Breast epithelium (tissue), 4 donors: ENCODE measurements around the gene C11orf65. TPM values are rescaled to one million over a fixed set of nuclear protein-coding genes. Genes with fewer than 3 reads are reported as not detected.

ENCODE experiments used
- DNase-seq, 2 donors: peaks; one replicate each; pipeline ENCODE4 v3.0.0-alpha.2; 2019; ENCODE audit warnings: low spot score in 2 of 2
- H3K27ac ChIP-seq, 2 donors: fragments of 200-600 bp; sonication (generic) in 1 of 2; one replicate each; pipeline ENCODE4 v1.5.1; 2016 to 2019; ENCODE audit warnings: mild to moderate bottlenecking in 1 of 2
- H3K27me3 ChIP-seq, 2 donors: fragments of 200-600 bp; sonication (generic) in 1 of 2; one replicate each; pipeline versions ENCODE4 v1.5.1 to v1.6.0; 2017 to 2019; ENCODE audit warnings: control low read depth in 1 of 2, mild to moderate bottlenecking in 1 of 2
- H3K36me3 ChIP-seq: fragments of 200-600 bp; one replicate; pipeline ENCODE4 v1.5.1; 2019
- H3K4me1 ChIP-seq, 2 donors: fragments of 200-600 bp; sonication (generic); one replicate each; pipeline ENCODE4 v1.5.1; 2016 to 2019; ENCODE audit warnings: control low read depth in 1 of 2
- H3K4me3 ChIP-seq, 3 donors: fragments of 200-600 bp; sonication (generic); 1 replicate in 2 of 3; 2 replicates in 1 of 3; pipeline ENCODE4 v1.5.1; 2016 to 2019; ENCODE audit warnings: mild to moderate bottlenecking in 3 of 3, moderate library complexity in 2 of 3
- H3K9me3 ChIP-seq, 2 donors: fragments of 200-600 bp; sonication (generic) in 1 of 2; one replicate each; pipeline ENCODE4 v1.5.1; 2016 to 2019; ENCODE audit warnings: control low read depth in 1 of 2
- POLR2A ChIP-seq: fragments of 450-650 bp; IDR thresholded peaks from one replicate; pipeline ENCODE4 v1.6.1; 2016; ENCODE audit warnings: antibody characterized with exemption, mild to moderate bottlenecking, moderate library complexity
- POLR2AphosphoS5 ChIP-seq, 3 donors: sonication (generic); formaldehyde crosslinking; IDR thresholded peaks; one replicate each; pipeline ENCODE4 v1.6.1; 2017; ENCODE audit warnings: antibody characterized with exemption in 3 of 3
- intact Hi-C: fragments of 100-400 bp; cut with DNase I; formaldehyde crosslinking; loops from one replicate; pipeline ENCODE4 v1.15.1; 2023; ENCODE audit warnings: low total_unique reads
- total RNA-seq, 3 donors: library from RNA; depleted of rRNA; stranded (reverse); fragments of >200 nt; gene quantifications; one replicate each; pipeline ENCODE4 v1.1.0, GENCODE V29; 2016
- TF ChIP-seq, protein P1 (sequence below), 3 donors: fragments of 450-650 bp; IDR thresholded peaks; one replicate each; pipeline ENCODE4 v1.5.1; 2016 to 2017; ENCODE audit warnings: antibody characterized with exemption in 3 of 3, mild to moderate bottlenecking in 3 of 3, moderate library complexity in 3 of 3

C11orf65 gene
- total RNA-seq, 3 donors from 2014 or later = 0.32 to 1.9 (median 0.66) TPM

DNA sequence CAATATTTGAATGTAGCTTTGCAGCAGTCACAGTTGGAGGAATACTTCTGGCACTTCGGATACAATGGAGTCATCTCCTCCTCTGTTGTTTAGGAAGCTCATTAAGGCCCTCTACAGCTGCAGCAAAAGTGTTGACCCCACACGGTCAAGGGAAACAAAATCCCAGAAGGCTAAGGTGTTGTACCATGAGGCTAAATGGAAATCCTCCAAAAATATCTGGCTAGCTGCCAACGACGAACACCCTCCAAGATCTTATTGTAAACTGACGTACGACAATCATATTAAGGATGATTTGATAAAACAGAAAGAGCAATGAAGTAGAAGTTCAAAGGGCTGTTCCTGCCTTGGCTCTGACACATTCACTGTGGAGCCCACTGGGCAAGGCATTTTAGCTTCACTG, 26.9 kb upstream of the C11orf65 start:
- DNase-seq = no peak
- Histone ChIP-seq H3K4me3 (no peak overlapping the region), H3K4me1 (no peaks in the 10 kb centered on the region), H3K9me3 (no peaks in the 10 kb centered on the region), H3K27me3 (no peaks in the 10 kb centered on the region), H3K36me3 (no peaks in the 10 kb centered on the region), H3K27ac (no peak overlapping the region)
- intact Hi-C loops = no loop called here
- TF ChIP-seq, protein P1, sequence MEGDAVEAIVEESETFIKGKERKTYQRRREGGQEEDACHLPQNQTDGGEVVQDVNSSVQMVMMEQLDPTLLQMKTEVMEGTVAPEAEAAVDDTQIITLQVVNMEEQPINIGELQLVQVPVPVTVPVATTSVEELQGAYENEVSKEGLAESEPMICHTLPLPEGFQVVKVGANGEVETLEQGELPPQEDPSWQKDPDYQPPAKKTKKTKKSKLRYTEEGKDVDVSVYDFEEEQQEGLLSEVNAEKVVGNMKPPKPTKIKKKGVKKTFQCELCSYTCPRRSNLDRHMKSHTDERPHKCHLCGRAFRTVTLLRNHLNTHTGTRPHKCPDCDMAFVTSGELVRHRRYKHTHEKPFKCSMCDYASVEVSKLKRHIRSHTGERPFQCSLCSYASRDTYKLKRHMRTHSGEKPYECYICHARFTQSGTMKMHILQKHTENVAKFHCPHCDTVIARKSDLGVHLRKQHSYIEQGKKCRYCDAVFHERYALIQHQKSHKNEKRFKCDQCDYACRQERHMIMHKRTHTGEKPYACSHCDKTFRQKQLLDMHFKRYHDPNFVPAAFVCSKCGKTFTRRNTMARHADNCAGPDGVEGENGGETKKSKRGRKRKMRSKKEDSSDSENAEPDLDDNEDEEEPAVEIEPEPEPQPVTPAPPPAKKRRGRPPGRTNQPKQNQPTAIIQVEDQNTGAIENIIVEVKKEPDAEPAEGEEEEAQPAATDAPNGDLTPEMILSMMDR (IDR thresholded peaks at IDR 0.05) = no peak
- TF ChIP-seq POLR2A = no peak
- TF ChIP-seq POLR2AphosphoS5 (IDR thresholded peaks at IDR 0.05) = no peak

DNA sequence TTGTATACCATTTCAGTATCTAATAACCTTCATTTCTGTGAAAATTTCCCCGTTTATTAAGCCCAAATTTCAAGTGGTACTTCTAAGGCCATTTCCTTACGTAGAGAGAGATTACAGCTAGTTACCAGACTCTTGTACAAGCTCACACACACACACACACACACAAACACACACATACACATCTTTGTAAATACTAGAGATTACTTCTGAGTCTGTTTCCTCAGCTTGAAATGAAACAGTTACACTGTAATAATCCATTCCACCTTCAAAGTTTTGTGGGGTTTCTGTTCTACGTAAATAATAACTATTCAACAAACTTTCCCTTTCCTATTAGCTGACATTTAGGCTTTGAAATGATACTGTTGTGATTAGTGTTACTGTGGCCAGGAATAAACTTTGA, 24.6 kb upstream of the C11orf65 start:
- Histone ChIP-seq H3K9me3 (no peaks in the 10 kb centered on the region), H3K36me3 (no peaks in the 10 kb centered on the region), H3K4me1 (no peaks in the 10 kb centered on the region), H3K27me3 (no peaks in the 10 kb centered on the region), H3K4me3 (no peak overlapping the region), H3K27ac (no peak overlapping the region)
- TF ChIP-seq POLR2A = no peak
- TF ChIP-seq, protein P1 (IDR thresholded peaks at IDR 0.05) = no peak
- intact Hi-C loops = no loop called here
- DNase-seq = no peak

DNA sequence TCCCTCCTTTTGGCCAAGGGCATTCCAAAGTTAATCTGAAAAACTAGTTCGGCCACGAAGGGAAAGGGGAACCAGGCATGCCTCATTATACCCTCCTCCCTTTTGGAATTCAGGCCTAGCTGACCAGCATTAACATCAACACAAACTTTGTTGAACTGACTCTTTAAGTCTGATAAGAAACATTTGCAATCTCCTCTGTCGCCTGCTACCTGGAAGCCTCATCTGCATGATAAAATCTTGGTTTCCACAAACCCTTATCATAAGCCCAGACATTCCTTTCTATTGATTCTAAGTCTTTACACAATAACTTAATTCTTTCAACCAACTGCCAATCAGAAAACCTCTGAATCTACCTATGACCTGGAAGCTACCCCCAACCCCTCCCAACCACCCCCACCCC, 19.5 kb upstream of the C11orf65 start:
- intact Hi-C loops = no loop called here
- Histone ChIP-seq H3K36me3 (no peaks in the 10 kb centered on the region), H3K4me3 (no peak overlapping the region), H3K4me1 (no peaks in the 10 kb centered on the region), H3K27ac (no peak overlapping the region), H3K27me3 (no peaks in the 10 kb centered on the region), H3K9me3 (no peaks in the 10 kb centered on the region)
- TF ChIP-seq, protein P1 (IDR thresholded peaks at IDR 0.05) = no peak
- TF ChIP-seq POLR2AphosphoS5 (IDR thresholded peaks at IDR 0.05) = no peak
- TF ChIP-seq POLR2A = no peak
- DNase-seq = no peak

DNA sequence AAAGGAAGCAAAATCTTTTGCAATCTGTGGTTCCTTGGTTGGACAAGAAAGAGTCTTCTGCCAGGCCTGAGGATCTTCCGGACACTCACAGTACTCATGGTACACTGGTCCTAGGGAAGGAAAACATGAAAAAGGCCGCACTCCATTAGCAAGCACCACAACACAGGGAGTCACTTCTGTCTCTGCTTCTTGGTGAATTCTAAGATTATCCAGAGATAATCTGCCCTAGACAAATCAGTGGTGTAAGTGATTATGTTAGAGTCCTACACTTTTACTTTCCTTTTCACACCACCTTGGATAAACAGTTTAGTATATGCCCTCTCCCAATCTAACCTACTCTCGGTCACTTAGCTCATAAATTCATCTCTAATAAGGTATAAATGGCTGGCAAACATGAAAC, 19.0 kb upstream of the C11orf65 start:
- no peak overlapping the region for H3K27ac ChIP-seq
- intact Hi-C loops = no loop called here
- no peak overlapping the region for H3K4me3 ChIP-seq
- DNase-seq = no peak
- no peaks in the 10 kb centered on the region for H3K27me3 ChIP-seq
- no peaks in the 10 kb centered on the region for H3K36me3 ChIP-seq
- no peaks in the 10 kb centered on the region for H3K4me1 ChIP-seq
- TF ChIP-seq POLR2AphosphoS5 (IDR thresholded peaks at IDR 0.05) = no peak
- TF ChIP-seq POLR2A = no peak
- TF ChIP-seq, protein P1 (IDR thresholded peaks at IDR 0.05) = no peak
- H3K9me3 ChIP-seq = no peaks in the 10 kb centered on the region

DNA sequence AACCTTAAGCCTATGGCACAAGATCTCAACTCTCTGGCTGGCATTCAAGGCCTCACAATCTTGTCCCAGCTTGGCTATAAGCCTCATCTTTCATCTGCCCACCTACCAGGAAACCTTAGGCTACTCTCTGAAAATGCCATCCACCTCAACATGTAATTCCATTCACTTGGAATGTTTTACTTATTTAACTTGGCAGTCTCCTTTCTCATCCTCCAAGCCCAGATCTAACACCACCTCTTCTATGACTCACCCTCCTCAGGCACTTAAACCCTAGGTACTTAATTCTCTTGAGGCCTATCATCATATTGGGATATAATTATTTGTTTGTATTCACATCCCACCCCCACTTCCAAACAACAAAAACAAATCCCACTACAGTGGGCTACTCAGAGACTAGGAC, 15.8 kb upstream of the C11orf65 start:
- TF ChIP-seq POLR2AphosphoS5 (IDR thresholded peaks at IDR 0.05) = no peak
- TF ChIP-seq, protein P1 (IDR thresholded peaks at IDR 0.05) = no peak
- no peak for TF ChIP-seq POLR2A

More for the DNA sequence above, 15.8 kb upstream of the C11orf65 start:
- Histone ChIP-seq H3K4me3 (no peak overlapping the region), H3K27ac (no peak overlapping the region), H3K9me3 (no peaks in the 10 kb centered on the region), H3K36me3 (no peaks in the 10 kb centered on the region), H3K4me1 (no peaks in the 10 kb centered on the region), H3K27me3 (no peaks in the 10 kb centered on the region)
- intact Hi-C loops = no loop called here
- DNase-seq = no peak
